Natural killer cell (primary cell): ENCODE measurements around the gene SORBS1. TPM values are rescaled to one million over a fixed set of nuclear protein-coding genes. Genes with fewer than 3 reads are reported as not detected.

Source experiments
- ATAC-seq, 3 donors: fragments of 150-1000 bp in 2 of 3; fragments of 200-7000 bp in 1 of 3; cut with Tn5 transposase; 1 replicate in 1 of 3; 2 replicates in 2 of 3; pipeline ENCODE4 v1.10.0; 2021; ENCODE audit warnings: mild to moderate bottlenecking in 2 of 3, moderate library complexity in 2 of 3
- DNase-seq, 2 donors: peaks; one replicate each; pipeline versions ENCODE4 v3.0.0 to v3.0.0-alpha.2; 2013 to 2021; ENCODE audit warnings: mixed read lengths in 1 of 2
- H3K27ac ChIP-seq: one replicate; pipeline ENCODE4 v1.5.1; 2013; ENCODE audit warnings: mild to moderate bottlenecking, low read length
- H3K27me3 ChIP-seq: one replicate; pipeline ENCODE4 v1.6.1; 2013; ENCODE audit warnings: low read length; ENCODE audit not compliant: control insufficient read depth, insufficient read depth
- H3K36me3 ChIP-seq: one replicate; pipeline ENCODE4 v1.6.1; 2013; ENCODE audit warnings: low read length; ENCODE audit not compliant: control insufficient read depth, insufficient read depth
- H3K4me1 ChIP-seq: one replicate; pipeline ENCODE4 v1.6.1; 2013; ENCODE audit warnings: low read length; ENCODE audit not compliant: control insufficient read depth, insufficient read depth
- H3K4me3 ChIP-seq: one replicate; pipeline ENCODE4 v1.5.1; 2013; ENCODE audit warnings: low read length
- H3K9me3 ChIP-seq: one replicate; pipeline ENCODE4 v1.6.1; 2013; ENCODE audit warnings: low read length; ENCODE audit not compliant: control insufficient read depth, insufficient read depth
- H3K27ac Mint-ChIP-seq, 2 donors: one replicate each; pipeline ENCODE4 v1.8.0; 2022; ENCODE audit warnings: mild to moderate bottlenecking in 2 of 2, mixed read lengths in 2 of 2, moderate library complexity in 1 of 2
- H3K27me3 Mint-ChIP-seq, 2 donors: one replicate each; pipeline ENCODE4 v1.8.0; 2022; ENCODE audit warnings: low read depth in 2 of 2, mixed read lengths in 2 of 2
- H3K36me3 Mint-ChIP-seq: one replicate; pipeline ENCODE4 v1.8.0; 2022; ENCODE audit warnings: mixed read lengths
- H3K4me1 Mint-ChIP-seq, 2 donors: one replicate each; pipeline ENCODE4 v1.8.0; 2022; ENCODE audit warnings: mixed read lengths in 2 of 2
- H3K4me3 Mint-ChIP-seq: one replicate; pipeline ENCODE4 v1.8.0; 2022; ENCODE audit warnings: mild to moderate bottlenecking, moderate library complexity, mixed read lengths
- H3K9me3 Mint-ChIP-seq, 2 donors: one replicate each; pipeline ENCODE4 v1.8.0; 2022; ENCODE audit warnings: mixed read lengths in 2 of 2
- CTCF ChIP-seq: fragments of 200-600 bp; IDR thresholded peaks from one replicate; pipeline ENCODE4 v1.8.0; 2022; ENCODE audit warnings: antibody characterized with exemption
- WGBS: methylation state at CpG from one replicate; pipeline ENCODE4 v1.1.7; 2013; ENCODE audit warnings: missing lambda C conversion rate; ENCODE audit not compliant: insufficient coverage; 5-methylcytosine and 5-hydroxymethylcytosine counted together
- intact Hi-C: fragments of 100-400 bp; cut with micrococcal nuclease; formaldehyde crosslinking; loops from one replicate; pipeline ENCODE4 v1.14.2; 2022
- total RNA-seq, 4 donors: library from RNA; stranded (reverse); fragments of 120-200 nt in 1 of 4; gene quantifications; one replicate each; pipeline versions ENCODE4 v1.2.3 to v1.2.4, GENCODE V29; 2013 to 2022

Gene SORBS1
- total RNA-seq, 3 donors from 2014 or later (not counting 1 experiment from before 2014, with no cell fraction given), result 2.4 to 5.4 (median 2.8) TPM

- no peak for TF ChIP-seq CTCF
- no peaks in the 10 kb centered on the region for H3K27me3 Mint-ChIP-seq
- ATAC-seq (no peak), DNase-seq (no peak)
- 73% methylated on average over 5 of the region's 8 CpGs for WGBS
- no peak overlapping the region for H3K27ac Mint-ChIP-seq
- Histone ChIP-seq H3K9me3 (no peaks in the 10 kb centered on the region), H3K4me3 (no peak overlapping the region), H3K27me3 (no peaks in the 10 kb centered on the region), H3K36me3 (no peaks in the 10 kb centered on the region), H3K27ac (no peak overlapping the region), H3K4me1 (no peaks in the 10 kb centered on the region)
- no peaks in the 10 kb centered on the region for H3K9me3 Mint-ChIP-seq
- H3K36me3 Mint-ChIP-seq, result no peaks in the 10 kb centered on the region
- intact Hi-C loops, result no loop called here
- H3K4me3 Mint-ChIP-seq, result no peak overlapping the region
- H3K4me1 Mint-ChIP-seq, result no peaks in the 10 kb centered on the region
Observed at GRCh38 chr10:95518455-95519452, 42.4 kb downstream of the SORBS1 start.

- Mint-ChIP-seq H3K9me3 (no peaks in the 10 kb centered on the region), H3K4me3 (no peak overlapping the region), H3K4me1 (no peaks in the 10 kb centered on the region), H3K27me3 (no peaks in the 10 kb centered on the region), H3K36me3 (no peaks in the 10 kb centered on the region), H3K27ac (no peak overlapping the region)
- TF ChIP-seq CTCF, result no peak
- Histone ChIP-seq H3K27me3 (no peaks in the 10 kb centered on the region), H3K4me1 (no peaks in the 10 kb centered on the region), H3K27ac (no peak overlapping the region), H3K4me3 (no peak overlapping the region), H3K36me3 (no peaks in the 10 kb centered on the region), H3K9me3 (no peaks in the 10 kb centered on the region)
- intact Hi-C loops, result no loop called here
- 86% methylated on average over 4 of the region's 5 CpGs for WGBS
- no peak for ATAC-seq
- DNase-seq, result no peak
Observed at GRCh38 chr10:95517536-95518454, 43.4 kb downstream of the SORBS1 start.

GRCh38 chr10:95516774-95517373, 44.3 kb downstream of the SORBS1 start:
- Mint-ChIP-seq H3K9me3 (no peaks in the 10 kb centered on the region), H3K36me3 (no peaks in the 10 kb centered on the region), H3K27me3 (peaks cover 0 to 2% of the 10 kb centered on the region in 2 donors), H3K27ac (no peak overlapping the region), H3K4me3 (no peak overlapping the region), H3K4me1 (no peaks in the 10 kb centered on the region)
- TF ChIP-seq CTCF, result no peak
- H3K36me3 ChIP-seq, result no peaks in the 10 kb centered on the region
- H3K4me3 ChIP-seq, result no peak overlapping the region
- intact Hi-C loops, result no loop called here
- DNase-seq, result no peak
- no peaks in the 10 kb centered on the region for H3K4me1 ChIP-seq
- no peaks in the 10 kb centered on the region for H3K27me3 ChIP-seq
- no peaks in the 10 kb centered on the region for H3K9me3 ChIP-seq
- ATAC-seq, result no peak
- 81% methylated on average over 7 of the region's 7 CpGs for WGBS
- no peak overlapping the region for H3K27ac ChIP-seq
